ENCODE measurements around the gene GNA12.

Gene GNA12

DNA sequence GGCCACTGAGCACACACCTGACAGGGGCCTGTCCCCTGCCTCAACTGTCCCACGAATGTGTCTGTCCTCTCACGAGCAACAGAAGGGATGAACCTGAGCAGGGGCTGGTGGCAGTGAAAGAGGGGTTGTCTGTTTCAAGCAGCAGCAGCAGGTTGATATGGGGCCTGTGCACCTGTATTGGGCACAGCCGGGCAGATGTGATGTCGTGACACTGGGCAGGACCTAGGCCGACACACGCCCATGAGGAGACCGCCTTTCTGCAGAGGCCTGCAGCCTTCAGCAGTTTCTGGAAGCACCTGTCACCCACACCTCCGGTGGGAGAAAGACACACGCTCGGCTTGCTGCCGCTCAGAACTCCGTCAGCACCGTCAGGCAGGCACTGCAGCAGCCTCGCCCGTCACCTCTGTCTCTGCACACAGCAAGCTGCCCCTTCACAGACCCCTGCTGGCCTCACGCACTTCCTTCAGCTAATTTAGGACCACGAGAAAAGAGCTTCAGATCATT lies 107.6 kb downstream of the GNA12 start:
- H3K9me2 ChIP-seq (replicated peaks; ENCODE audit: insufficient read depth, low read length) = no peaks in the 10 kb centered on the region
- no peak overlapping the region for H3K27ac ChIP-seq (ENCODE audit: low read depth, low read length)
- H4K20me1 ChIP-seq (ENCODE audit: low read depth, low read length) = no peaks in the 10 kb centered on the region
- H3K9me3 ChIP-seq (ENCODE audit: insufficient read depth, low read length) = no peaks in the 10 kb centered on the region
- H3K36me3 ChIP-seq (ENCODE audit: low read length) = no peaks in the 10 kb centered on the region
- no peak for TF ChIP-seq EZH2phosphoT487 (conservative IDR thresholded peaks at IDR 0.05; ENCODE audit: low read length)
- TF ChIP-seq, protein P1, sequence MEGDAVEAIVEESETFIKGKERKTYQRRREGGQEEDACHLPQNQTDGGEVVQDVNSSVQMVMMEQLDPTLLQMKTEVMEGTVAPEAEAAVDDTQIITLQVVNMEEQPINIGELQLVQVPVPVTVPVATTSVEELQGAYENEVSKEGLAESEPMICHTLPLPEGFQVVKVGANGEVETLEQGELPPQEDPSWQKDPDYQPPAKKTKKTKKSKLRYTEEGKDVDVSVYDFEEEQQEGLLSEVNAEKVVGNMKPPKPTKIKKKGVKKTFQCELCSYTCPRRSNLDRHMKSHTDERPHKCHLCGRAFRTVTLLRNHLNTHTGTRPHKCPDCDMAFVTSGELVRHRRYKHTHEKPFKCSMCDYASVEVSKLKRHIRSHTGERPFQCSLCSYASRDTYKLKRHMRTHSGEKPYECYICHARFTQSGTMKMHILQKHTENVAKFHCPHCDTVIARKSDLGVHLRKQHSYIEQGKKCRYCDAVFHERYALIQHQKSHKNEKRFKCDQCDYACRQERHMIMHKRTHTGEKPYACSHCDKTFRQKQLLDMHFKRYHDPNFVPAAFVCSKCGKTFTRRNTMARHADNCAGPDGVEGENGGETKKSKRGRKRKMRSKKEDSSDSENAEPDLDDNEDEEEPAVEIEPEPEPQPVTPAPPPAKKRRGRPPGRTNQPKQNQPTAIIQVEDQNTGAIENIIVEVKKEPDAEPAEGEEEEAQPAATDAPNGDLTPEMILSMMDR (IDR thresholded peaks at IDR 0.05; ENCODE audit: insufficient read depth, low read length, poor library complexity, severe bottlenecking) = no peak
- H3F3A ChIP-seq (ENCODE audit: insufficient read depth) = no peaks in the 10 kb centered on the region
- H3K79me2 ChIP-seq (ENCODE audit: insufficient read depth, low read length) = no peaks in the 10 kb centered on the region
- H3K27me3 ChIP-seq (ENCODE audit: low read length) = no peaks in the 10 kb centered on the region
- no peak overlapping the region for H3K4me2 ChIP-seq (ENCODE audit: low read depth, low read length, poor library complexity, severe bottlenecking)
- no peak overlapping the region for H2AFZ ChIP-seq (ENCODE audit: low read depth, low read length, severe bottlenecking)
- no peak overlapping the region for H3K4me3 ChIP-seq (ENCODE audit: insufficient read depth, low read length, poor library complexity, severe bottlenecking)
- H3K9ac ChIP-seq (ENCODE audit: low read length) = no peak overlapping the region

DNA sequence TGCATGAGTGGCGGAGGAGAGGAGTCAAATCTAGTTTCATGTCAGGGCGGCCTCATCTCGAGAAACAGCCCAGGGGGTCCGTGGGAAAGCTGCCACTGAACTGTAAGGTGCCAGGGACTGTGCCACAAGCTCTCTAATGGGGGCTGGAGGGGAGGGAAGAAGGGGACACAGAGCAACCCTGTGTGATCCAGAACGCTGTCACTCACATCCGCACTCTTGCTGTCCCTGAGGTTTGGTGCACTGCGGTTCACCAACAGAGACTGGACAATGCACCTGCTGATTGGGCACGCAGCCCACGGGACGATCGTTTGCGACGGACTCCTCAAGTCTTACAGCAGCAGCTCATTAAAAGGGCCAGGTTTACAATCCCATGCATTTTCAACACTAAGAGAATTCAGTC lies 108.4 kb downstream of the GNA12 start:
- H3K9ac ChIP-seq (ENCODE audit: low read length) = no peak overlapping the region
- H3K4me3 ChIP-seq (ENCODE audit: insufficient read depth, low read length, poor library complexity, severe bottlenecking) = no peak overlapping the region
- no peak overlapping the region for H3K4me2 ChIP-seq (ENCODE audit: low read depth, low read length, poor library complexity, severe bottlenecking)
- no peaks in the 10 kb centered on the region for H3K9me2 ChIP-seq (replicated peaks; ENCODE audit: insufficient read depth, low read length)
- no peak overlapping the region for H2AFZ ChIP-seq (ENCODE audit: low read depth, low read length, severe bottlenecking)
- no peak for TF ChIP-seq EZH2phosphoT487 (conservative IDR thresholded peaks at IDR 0.05; ENCODE audit: low read length)
- TF ChIP-seq, protein P1 (IDR thresholded peaks at IDR 0.05; ENCODE audit: insufficient read depth, low read length, poor library complexity, severe bottlenecking) = no peak
- H3K79me2 ChIP-seq (ENCODE audit: insufficient read depth, low read length) = no peaks in the 10 kb centered on the region
- no peak overlapping the region for H3K27ac ChIP-seq (ENCODE audit: low read depth, low read length)
- H3K36me3 ChIP-seq (ENCODE audit: low read length) = no peaks in the 10 kb centered on the region
- no peaks in the 10 kb centered on the region for H3K27me3 ChIP-seq (ENCODE audit: low read length)
- H3F3A ChIP-seq (ENCODE audit: insufficient read depth) = no peaks in the 10 kb centered on the region
- H4K20me1 ChIP-seq (ENCODE audit: low read depth, low read length) = no peaks in the 10 kb centered on the region
- H3K9me3 ChIP-seq (ENCODE audit: insufficient read depth, low read length) = no peaks in the 10 kb centered on the region

DNA sequence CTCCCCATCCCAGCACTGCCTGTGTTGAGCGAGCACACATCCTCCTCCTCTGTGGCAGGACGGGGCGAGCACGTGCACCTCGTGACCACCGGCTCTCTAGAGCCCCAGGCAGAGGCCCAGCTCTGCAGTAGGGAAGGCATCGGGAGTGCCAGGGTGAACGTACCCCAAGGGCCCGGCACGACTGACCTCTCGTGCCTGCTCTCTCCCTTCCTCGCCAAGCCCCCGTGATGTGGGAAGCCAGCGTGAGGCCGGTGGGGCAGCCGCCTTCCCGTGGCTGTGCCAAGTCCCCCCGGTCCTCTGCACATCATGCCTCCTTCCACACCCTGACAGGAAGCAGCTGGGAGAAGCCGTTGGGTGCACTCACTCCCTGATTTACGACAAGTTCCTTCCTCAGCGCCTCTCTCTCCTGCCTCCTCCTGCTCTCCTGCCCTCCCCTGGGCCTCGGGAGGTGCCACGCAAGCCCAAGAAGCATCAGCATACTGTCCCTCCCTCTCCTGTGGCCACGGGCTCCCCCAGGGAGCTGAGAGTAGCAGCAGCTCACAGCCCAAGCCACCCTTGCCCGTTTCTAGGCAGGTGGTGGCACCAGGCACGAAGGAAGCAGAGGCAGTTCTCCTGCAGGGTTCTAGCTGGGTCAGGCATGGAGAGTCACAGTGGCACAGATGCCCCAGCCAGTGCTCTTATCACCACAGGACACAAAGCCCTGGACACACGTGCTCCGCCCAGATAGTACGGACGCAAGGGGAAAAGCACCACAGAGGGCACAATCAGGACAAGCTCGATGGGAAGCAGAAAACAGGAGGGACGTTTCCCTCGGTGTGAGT lies 109.1 kb downstream of the GNA12 start:
- Histone ChIP-seq H3K36me3 (ENCODE audit: low read length) (no peaks in the 10 kb centered on the region), H2AFZ (ENCODE audit: low read depth, low read length, severe bottlenecking) (no peak overlapping the region), H3K4me2 (ENCODE audit: low read depth, low read length, poor library complexity, severe bottlenecking) (no peak overlapping the region), H3K27ac (ENCODE audit: low read depth, low read length) (no peak overlapping the region), H3K4me3 (ENCODE audit: insufficient read depth, low read length, poor library complexity, severe bottlenecking) (no peak overlapping the region), H3K27me3 (ENCODE audit: low read length) (no peaks in the 10 kb centered on the region), H3K9me3 (ENCODE audit: insufficient read depth, low read length) (no peaks in the 10 kb centered on the region), H3K9me2 (replicated peaks; ENCODE audit: insufficient read depth, low read length) (no peaks in the 10 kb centered on the region), H3F3A (ENCODE audit: insufficient read depth) (no peaks in the 10 kb centered on the region), H3K79me2 (ENCODE audit: insufficient read depth, low read length) (no peaks in the 10 kb centered on the region), H4K20me1 (ENCODE audit: low read depth, low read length) (no peaks in the 10 kb centered on the region), H3K9ac (ENCODE audit: low read length) (no peak overlapping the region)
- TF ChIP-seq, protein P1 (IDR thresholded peaks at IDR 0.05; ENCODE audit: insufficient read depth, low read length, poor library complexity, severe bottlenecking) = no peak
- no peak for TF ChIP-seq EZH2phosphoT487 (conservative IDR thresholded peaks at IDR 0.05; ENCODE audit: low read length)

All from SU-DHL-6 (cell line).